GM18520 (cell line): ENCODE results near the gene REG4.

Experiments used
- ATAC-seq: cut with Tn5 transposase; IDR thresholded peaks from one replicate; pipeline ENCODE4 v1.9.1; 2021; ENCODE audit not compliant: unreplicated experiment

Gene REG4

DNA sequence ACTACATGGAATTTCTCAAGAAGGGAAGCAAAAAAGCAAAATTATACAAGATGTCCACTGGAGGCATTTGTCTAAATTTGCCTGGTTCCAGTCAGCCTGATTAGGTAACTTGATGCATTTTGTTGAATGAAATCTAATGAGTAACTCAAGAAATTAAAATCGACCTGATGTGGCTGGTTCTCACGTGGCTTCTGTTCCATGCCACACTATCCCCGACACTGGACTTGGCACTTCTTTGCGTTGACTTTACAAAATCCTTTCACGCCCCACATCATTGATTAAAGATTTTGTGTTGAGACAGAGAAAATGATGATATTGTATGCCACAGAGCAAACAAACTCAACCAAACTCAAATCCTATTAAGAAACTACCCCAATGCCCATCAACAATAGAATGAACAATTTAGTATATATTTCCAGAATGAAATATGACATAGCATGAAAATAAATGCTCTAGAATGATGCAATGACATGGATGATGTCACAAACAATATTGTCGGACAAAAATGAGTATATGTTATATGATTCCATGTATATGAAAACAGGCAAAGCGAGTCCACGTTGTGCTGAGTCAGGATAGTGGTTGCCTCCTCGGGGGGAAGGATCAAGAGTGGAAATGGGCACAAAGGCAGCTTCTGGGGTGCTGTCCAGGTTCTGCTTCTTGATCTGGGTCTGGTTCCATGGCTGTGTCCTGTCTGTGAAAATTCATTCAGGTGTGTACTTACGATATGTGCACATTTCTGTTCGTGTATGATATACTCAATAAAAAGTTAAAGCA, 29.6 kb downstream of the REG4 start:
- ATAC-seq: no peak

DNA sequence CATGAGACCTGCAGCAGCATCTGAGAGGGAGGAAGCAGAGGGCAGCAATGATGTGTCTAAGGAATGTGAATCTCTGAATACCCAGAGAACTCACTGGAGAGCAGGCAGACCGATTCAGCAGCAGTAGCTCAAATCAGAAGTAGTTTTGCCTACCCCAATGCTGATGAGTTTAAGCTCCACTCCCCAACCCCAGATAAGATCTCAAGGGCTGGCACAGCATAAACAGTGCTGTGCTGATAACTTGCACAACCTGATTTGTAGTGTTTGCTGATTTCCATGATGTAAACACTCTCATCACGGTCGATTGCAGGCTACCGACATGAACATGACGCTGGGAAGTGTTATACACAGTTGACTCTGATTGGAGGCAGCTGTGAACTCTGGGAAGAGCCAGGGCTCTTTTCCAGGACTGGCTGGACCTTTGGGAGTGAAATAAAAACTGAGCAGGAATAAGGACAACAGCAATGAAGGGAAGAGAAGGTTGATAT, 31.3 kb downstream of the REG4 start:
- no peak for ATAC-seq

DNA sequence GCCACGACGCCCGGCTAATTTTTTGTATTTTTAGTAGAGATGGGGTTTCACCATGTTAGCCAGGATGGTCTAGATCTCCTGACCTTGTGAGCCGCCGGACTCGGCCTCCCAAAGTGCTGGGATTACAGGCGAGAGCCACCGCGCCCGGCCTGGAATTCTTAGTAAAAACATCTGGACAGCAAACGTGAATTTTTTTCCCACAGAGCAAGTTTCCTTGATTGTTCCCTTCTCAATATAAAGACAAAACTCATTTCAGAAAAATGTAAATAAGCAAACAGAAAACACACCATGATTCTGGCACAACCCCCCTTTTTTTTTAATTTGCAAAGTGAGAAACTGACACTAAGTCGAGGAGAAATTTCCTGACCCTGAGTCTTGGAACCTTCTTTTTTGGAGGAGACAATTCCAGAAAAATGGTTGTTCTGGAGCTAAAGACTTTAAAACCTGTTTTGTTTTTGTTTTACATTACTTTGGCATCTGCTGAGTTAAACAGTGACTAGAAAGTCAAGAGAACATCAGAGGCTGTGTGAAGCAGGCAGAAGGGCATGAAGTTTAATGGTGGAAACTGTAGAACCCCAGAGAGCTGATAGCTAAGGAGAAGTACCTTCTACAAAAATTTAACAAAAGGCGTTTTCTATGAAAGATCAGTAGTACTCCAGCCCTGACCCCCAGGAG, 32.2 kb downstream of the REG4 start:
- no peak for ATAC-seq

DNA sequence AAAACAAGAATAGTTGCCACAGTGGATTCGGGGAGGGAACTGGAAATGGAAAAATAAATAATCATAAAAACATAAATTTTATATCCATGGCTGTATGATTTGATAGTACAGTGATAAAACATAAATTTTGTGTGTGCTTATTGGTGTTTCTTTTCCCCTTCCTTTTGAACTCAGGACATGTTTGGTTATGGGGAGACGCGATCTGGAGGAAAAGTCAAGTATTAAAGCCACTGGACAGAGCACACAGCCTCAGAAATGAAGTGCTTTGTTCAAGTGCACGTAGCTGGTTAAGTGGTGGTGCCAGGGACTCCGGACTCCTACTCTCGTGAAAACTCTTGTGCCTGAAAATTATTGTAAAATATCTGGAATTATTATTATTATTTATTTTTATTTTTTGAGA, 32.9 kb downstream of the REG4 start:
- no peak for ATAC-seq

DNA sequence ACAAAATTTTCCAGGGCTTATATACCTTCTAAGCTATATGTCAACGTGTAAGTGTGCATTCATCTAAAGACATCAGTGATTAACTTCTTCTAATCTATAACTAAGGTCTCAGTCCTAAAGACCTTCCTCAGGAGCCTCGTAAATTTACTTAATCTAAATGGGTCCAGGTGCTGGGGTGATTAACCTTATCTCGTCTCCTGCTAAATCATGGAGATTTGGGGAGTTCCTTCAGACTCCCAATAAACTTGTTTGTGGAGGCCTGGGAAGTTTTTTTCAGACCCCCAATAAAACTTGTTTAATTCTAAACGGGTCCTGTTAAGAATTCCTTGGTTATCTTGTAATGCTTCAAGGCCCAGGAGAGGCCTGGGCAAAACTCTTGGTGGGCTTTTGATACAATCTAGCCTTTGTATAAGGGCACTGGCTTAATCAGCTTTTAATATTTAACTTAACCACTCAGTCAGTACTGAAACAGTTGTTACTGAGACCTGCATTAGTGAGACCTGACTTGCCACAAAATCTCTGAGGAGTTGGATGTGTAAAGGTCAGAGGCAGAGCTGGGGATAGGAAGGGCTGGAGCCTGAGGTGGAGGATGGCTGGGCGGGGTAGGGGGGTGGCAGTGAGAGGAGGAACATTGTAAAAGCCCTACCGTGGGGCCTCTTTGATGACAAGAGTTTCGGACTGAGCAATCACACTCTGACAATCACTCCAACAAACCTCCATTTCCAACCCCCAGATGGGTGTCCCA, 36.3 kb downstream of the REG4 start:
- no peak for ATAC-seq

DNA sequence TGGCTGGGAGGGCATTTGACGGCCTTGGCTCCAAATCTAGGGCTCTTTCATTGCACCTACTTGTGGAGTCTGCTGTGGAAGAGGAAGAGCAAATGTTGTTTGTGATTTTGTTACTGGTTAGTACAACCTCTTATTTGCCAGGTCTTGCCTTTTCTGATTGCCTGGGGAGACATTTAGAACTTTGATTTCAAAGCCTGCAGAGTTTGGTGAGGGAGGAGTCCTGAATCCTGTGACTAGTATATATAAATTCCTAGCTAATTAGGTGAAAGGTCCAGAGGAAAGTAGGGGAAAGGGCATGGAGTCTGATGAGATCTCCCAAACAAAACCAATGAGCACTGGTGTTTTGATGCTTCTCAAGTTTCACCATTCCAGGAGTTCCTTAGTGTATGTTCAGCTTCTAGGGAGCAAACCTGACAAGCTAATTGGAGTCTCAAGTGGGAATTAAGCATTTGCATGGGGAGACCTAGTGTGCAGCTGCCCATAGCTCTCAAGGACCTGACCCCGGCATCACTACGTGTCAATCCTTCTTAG, 37.5 kb downstream of the REG4 start:
- no peak for ATAC-seq

DNA sequence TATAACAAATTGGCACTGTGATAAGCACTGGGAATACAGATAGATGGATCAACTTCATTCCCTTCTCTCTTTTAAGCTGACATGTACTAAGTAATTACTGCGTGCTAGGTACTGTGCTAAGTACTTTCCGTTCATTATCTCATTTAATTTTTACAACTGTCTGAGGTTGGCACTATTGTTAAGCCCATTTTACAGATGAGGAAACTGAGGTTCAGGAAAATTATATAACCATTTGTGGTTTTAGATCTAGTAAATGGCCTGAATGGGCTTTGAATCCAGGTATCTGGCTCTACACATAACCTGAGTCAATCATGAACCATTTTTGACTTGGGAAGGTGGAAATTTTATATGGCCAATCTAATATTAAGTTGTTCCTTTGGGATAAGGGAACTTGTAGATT, 39.0 kb downstream of the REG4 start:
- no peak for ATAC-seq

DNA sequence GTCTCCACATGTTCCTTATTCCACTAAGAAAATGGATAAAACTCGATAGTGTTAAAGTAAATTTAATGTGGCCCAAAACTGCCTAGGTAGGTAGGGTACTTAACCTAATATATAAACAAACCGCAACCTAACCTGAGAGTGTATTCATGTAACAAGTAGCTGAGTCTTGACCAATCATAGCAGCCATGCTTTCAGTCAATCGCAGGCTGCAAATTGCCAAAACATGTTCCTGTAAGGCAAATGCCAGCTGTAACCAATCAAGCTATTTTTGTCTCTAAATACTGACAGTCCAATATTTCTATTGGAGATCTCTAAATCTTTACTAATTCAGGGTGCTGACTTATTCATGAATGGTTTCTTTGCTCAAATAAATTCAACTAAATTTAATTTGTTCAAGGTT, 39.5 kb downstream of the REG4 start:
- ATAC-seq: no peak

DNA sequence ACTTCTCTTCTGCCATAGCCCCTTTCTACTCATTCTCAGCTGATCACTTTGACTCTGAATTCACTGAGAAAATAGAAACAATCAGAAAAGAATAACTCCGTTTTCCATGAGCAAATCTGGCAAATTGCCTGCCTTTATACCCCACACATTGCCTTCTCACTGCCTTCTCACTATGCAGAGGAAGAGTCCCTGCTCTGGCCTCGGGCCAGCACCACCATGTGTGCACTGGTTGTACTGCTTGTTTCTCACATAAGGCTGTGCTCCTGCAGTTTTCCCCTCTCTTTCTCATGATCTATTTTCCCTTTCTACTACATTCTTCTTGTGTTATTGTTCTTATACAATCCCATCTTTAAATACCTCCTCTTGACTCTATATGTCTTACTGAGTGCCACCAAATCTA, 40.2 kb downstream of the REG4 start:
- ATAC-seq: no peak

DNA sequence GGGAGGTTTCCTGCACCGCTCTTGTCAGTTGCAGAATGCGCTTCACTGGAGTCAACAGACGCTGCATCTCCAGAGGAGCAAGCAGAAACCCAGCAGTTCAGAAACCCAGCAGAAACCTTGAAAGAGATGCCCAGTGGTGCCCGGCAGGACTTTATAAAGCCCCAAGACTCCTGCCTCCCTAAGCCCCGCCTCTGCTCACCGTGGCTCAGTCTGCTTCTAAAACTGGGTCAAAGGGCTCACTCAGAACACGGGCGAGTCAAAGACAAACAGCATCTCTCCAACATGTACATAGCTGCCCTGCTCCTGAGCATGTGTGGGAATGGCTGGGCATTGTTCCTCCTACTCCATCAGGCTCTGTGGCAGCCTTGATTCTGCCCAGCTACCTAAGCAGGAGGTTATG, 42.5 kb downstream of the REG4 start, which contains the start of gene HMGCS2:
HMGCS2 (minus strand) TSS at position 128 of the 400 bp plus-strand sequence; CDS start at position 67, 61 bp downstream.
- ATAC-seq: no peak

GRCh38 chr1:119767486-119767885, 43.8 kb downstream of the REG4 start:
- no peak for ATAC-seq

DNA sequence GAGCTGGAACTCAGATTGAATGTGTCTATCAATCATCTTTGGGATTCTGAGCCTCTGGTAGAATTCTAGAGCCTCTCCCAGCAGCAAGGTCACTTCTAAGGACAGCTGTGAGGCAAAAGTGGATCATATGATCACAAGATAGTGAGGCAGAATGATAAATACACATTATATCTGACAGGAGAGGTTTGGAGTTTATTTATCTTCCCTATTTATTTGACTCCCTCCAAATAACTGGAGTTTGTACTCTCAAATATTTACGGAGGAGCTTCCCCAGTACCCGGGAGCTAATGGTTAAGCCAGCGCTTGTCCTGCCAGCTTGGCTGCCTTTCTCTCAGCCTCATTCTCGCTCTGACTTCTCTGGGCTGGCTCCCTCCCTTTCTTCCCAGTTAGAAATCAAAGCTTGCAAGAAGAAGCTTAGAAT, 44.9 kb downstream of the REG4 start:
- ATAC-seq: no peak

DNA sequence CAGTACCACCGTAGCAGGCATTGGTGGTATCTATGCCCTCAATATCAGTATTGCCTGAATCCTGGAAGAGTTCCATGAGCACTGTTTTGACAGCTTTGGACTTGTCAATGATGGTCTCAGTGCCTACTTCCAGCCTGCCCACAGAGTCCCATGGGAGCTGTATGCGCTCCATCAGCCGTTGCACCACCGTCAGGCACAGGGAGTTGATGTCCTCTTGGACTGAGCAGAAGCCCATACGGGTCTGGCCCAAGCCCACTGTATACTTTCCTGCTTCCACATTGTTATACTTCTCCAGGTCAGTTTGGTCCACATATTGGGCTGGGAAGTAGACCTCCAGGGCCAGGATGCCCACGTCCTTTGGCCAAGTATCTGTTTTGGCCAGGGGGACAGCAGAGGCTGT, 47.0 kb downstream of the REG4 start:
- no peak for ATAC-seq

DNA sequence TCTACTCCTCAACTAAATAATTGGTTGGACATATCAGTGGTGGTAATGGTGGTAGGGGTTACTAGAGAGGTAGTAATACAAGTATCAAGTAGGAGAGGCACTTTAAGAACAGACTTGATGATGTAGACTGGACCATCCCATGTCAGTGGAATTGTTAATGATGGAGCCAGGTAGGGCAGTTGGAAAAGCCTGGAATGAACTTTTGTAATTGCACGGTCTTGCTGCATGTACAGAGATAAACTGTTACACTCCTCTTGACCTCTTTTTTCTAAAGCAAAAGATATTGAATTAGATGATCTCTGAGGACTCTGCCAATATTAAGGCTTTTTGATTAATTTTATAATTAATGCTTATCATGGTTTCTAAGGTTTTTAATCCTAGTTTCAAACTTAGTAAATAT, 48.3 kb downstream of the REG4 start:
- ATAC-seq: no peak

- ATAC-seq: no peak
Observed at GRCh38 chr1:119762409-119762808, 48.9 kb downstream of the REG4 start.

DNA sequence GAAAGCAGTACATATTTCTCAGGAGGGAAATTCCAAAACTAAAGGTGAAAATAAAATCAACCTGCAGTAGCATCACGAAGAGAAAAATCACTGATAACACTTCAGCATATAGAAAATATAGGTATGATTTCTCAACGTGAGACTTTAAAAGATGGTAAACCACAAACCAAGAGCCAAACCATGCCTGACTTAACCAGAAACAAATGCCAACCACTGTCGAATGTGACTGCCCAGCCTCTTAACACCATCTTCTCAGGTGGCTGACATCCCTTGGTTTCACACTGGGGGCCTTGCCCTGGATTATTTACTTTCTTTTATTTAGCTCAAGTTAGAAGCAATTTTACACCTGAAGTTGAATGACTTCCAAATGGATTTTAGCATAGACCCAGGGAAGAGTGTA, 52.7 kb downstream of the REG4 start:
- no peak for ATAC-seq

DNA sequence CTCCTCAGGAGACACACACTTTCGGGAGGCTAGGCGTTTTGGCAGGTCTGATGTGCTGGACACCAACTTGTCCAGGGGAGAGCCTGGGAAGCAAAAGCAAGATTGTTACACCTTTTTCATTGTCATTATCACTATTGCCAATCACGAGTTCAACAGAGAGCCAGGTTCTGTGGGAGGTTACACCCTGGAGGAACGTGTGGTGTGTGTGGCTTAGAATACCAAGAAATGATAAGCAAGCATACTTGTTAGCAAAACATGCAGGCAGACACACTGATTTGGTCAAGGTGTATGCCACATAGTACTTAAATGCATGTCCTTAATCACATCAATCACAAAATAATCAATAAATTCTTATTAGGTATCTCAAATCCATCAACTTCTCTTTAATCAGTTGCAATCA, 58.7 kb downstream of the REG4 start:
- ATAC-seq: no peak

GRCh38 chr1:119748040-119748439, 63.2 kb downstream of the REG4 start:
- ATAC-seq: no peak

GRCh38 chr1:119747451-119747850, 63.8 kb downstream of the REG4 start:
- ATAC-seq: no peak

DNA sequence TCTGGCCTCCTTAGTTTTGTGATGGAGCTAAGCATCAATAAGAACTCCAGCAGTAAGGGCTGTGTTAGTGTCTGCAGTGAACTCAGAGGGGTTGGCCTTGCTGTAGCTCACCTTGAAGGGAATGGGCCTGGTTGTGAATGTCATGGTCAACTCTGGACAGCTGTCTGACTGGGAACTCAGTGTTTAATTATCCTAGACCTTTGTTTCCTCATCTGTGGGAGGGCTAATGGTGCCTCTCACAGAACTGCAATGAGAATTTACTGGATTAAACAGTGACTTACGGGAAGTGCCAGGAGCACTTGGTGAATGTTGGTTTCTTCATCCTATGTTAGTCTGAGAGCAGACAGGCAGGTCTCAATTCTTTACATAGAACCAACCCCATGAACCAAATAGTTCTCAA, 66.2 kb downstream of the REG4 start:
- no peak for ATAC-seq

DNA sequence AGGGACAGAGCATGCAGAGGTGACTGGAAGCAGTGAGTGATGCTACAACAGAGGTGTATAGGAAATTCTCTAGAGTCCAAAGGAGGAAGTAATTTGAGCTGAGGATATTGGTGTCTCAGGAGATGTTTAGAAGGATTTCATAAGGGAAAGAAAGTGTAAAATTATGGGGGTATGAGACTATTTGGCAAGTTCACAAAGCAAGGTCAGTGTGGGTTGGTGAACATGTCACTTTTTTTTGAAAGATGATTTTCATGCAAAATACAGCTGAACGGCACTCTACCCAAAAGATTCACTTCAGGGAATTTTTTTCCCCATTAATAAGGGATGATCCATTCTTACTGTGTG, 66.7 kb downstream of the REG4 start:
- no peak for ATAC-seq
